AG10803 (cell line): ENCODE measurements around the gene ANKRD13A.
"Not testable (repeated sequence)": the region's sequence is repeated elsewhere in the genome, so short reads cannot be mapped to it uniquely, and the experiment has no call there.

Experiments
- DNase-seq: peaks from one replicate; pipeline ENCODE4 v3.0.0; 2010; ENCODE audit warnings: low read depth
- H3K4me3 ChIP-seq: 2 replicates; pipeline ENCODE4 v1.5.1; 2011; ENCODE audit warnings: mild to moderate bottlenecking, low read length, control low read depth
- TF ChIP-seq, protein P1 (sequence below): conservative IDR thresholded peaks from 2 replicates; pipeline ENCODE4 v1.5.1; 2011; ENCODE audit warnings: mild to moderate bottlenecking, low read length, control low read depth, inconsistent platforms

ANKRD13A gene

DNA sequence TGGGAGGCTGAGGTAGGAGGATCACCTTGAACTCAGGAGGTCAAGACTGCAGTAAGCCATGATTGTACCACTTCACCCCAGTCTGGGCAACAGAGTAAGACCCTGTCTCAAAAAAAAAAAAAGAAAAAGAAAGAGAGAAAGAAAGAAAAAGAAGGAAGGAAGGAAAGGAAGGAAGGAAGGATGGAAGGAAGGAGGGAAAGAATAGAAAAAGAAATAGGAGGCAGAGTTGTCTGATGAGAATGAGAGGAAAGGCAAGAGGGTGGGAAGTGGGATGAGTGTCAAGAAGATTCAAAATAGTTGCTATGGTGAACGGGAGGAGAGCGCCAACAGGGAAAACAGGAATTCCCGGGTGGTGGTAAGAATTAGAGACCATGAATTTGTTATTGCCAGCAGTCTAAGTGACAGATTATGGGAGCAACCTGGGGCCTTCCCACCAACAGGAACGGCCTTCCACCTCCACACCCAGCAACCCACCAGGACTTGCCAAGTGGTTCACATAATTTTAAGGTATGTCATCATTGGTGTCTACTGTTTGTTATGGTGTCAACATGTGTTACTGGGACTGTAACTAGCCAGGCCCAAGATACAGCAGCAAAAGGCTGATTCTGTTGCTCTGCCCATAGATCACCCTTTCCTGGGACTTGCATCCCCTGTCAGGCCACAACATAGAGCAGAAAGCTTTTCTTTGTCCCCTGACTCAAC is 85.2 kb downstream of the ANKRD13A start:
- no peak overlapping the region for H3K4me3 ChIP-seq
- TF ChIP-seq, protein P1, sequence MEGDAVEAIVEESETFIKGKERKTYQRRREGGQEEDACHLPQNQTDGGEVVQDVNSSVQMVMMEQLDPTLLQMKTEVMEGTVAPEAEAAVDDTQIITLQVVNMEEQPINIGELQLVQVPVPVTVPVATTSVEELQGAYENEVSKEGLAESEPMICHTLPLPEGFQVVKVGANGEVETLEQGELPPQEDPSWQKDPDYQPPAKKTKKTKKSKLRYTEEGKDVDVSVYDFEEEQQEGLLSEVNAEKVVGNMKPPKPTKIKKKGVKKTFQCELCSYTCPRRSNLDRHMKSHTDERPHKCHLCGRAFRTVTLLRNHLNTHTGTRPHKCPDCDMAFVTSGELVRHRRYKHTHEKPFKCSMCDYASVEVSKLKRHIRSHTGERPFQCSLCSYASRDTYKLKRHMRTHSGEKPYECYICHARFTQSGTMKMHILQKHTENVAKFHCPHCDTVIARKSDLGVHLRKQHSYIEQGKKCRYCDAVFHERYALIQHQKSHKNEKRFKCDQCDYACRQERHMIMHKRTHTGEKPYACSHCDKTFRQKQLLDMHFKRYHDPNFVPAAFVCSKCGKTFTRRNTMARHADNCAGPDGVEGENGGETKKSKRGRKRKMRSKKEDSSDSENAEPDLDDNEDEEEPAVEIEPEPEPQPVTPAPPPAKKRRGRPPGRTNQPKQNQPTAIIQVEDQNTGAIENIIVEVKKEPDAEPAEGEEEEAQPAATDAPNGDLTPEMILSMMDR = no peak
- peak; percentile 54 for DNase-seq

DNA sequence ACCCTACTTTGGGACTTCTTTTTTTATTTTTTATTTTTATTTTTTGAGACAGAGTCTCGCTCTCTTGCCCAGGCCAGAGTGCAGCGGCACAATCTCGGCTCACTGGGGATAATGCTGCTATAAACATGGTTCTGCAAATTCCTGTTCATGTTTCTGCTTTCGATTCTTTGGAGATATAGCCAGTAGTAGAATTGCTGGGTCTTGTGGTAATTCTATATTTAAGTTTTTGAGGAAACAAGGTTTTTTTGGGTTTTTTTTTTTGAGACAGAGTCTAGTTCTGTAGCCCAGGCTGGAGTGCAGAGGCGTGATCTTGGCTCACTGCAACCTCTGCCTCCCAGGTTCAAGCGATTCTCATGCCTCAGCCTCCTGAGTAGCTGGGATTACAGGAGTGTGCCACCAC is 89.0 kb downstream of the ANKRD13A start:
- H3K4me3 ChIP-seq, DNase-seq: not testable (repeated sequence)

DNA sequence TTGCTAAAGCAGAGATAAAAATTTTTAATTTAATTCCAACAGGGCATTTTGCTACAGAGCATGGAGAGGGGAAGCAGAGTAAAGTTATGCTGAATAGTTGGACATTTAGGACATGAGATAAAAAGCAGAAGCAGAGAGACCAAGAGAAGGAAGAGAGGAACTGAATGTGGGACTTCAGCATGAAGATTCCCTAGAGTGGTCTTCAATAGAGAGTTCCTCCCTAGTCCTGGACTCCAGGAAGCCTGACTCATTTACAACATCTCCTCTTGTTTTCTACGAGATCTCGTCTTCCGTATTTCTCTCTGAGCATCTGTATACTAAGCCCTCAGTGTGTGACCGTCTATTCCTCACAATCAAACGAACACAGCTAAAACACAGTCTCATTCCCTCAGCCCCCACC is 89.7 kb downstream of the ANKRD13A start:
- H3K4me3 ChIP-seq = no peak overlapping the region
- DNase-seq = no peak
- TF ChIP-seq, protein P1 = no peak
